ENCODE data around the gene ZRANB1.

Gene ZRANB1

DNA sequence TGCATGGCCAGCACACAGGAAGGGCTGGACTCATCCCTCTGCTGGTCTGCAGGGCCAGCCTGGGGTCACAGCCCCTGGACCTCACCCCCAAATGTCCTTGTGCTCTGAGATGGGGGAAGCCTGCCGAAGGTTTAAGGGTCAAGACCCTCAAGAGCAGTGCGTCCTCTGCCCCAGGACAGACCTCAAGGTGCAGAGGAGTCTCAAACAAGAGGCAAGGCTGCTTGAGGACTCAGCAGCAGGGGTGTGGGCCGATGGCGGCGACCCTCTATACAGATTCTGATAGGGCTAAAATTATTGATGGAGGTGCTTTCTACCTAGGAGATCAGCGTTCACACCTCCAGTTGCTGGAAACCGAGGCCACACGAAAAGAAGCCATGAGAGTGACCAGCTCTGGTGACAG is 80.7 kb downstream of the ZRANB1 start:
- peaks cover 0 to 24% (median 20%) of the 10 kb centered on the region in 5 donors for H3K36me3 ChIP-seq (ENCODE audit: control insufficient read depth in 5 of 5, insufficient read depth in 5 of 5, low read length in 5 of 5)
- no peak overlapping the region for H3K4me3 ChIP-seq (ENCODE audit: low read depth in 1 of 5, low read length in 5 of 5)
- no peaks in the 10 kb centered on the region for H3K27me3 ChIP-seq (ENCODE audit: control insufficient read depth in 5 of 5, insufficient read depth in 4 of 5, low read length in 5 of 5)
- no peak overlapping the region for H3K9ac ChIP-seq (ENCODE audit: low read length in 5 of 5)
- H3K4me1 ChIP-seq (ENCODE audit: control insufficient read depth in 5 of 5, insufficient read depth in 5 of 5, low read length in 5 of 5) = peaks cover 16 to 50% (median 36%) of the 10 kb centered on the region in 5 donors
- H3K9me3 ChIP-seq (ENCODE audit: control insufficient read depth in 5 of 5, low read length in 5 of 5) = no peaks in the 10 kb centered on the region
- no peak overlapping the region for H3K27ac ChIP-seq (ENCODE audit: low read depth, low read length)

DNA sequence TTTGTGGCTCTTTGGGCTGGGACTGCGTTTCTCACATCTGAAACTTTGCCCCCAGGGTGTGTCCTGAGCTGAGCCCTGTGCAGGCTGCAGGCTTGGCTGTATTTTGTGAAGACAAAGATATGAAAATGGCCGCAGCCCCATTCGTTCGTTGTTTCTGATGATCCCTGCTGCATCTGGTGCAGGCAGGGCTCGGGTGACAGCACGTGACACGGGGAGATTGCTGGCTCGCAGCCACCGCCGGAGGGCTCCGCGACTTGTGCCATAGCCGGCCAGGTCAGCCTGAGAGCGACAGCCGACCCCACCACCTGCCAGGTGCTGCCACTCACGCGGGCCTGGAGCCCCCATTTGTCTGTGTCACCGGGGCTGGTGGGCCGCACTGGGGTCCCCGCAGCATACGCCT is 81.3 kb downstream of the ZRANB1 start:
- peaks cover 13 to 45% (median 30%) of the 10 kb centered on the region in 5 donors for H3K4me1 ChIP-seq (ENCODE audit: control insufficient read depth in 5 of 5, insufficient read depth in 5 of 5, low read length in 5 of 5)
- H3K27me3 ChIP-seq (ENCODE audit: control insufficient read depth in 5 of 5, insufficient read depth in 4 of 5, low read length in 5 of 5) = no peaks in the 10 kb centered on the region
- no peak overlapping the region for H3K4me3 ChIP-seq (ENCODE audit: low read depth in 1 of 5, low read length in 5 of 5)
- H3K27ac ChIP-seq (ENCODE audit: low read depth, low read length) = no peak overlapping the region
- H3K9me3 ChIP-seq (ENCODE audit: control insufficient read depth in 5 of 5, low read length in 5 of 5) = no peaks in the 10 kb centered on the region
- H3K9ac ChIP-seq (ENCODE audit: low read length in 5 of 5) = no peak overlapping the region
- H3K36me3 ChIP-seq (ENCODE audit: control insufficient read depth in 5 of 5, insufficient read depth in 5 of 5, low read length in 5 of 5) = peaks cover 0 to 24% (median 20%) of the 10 kb centered on the region in 5 donors

DNA sequence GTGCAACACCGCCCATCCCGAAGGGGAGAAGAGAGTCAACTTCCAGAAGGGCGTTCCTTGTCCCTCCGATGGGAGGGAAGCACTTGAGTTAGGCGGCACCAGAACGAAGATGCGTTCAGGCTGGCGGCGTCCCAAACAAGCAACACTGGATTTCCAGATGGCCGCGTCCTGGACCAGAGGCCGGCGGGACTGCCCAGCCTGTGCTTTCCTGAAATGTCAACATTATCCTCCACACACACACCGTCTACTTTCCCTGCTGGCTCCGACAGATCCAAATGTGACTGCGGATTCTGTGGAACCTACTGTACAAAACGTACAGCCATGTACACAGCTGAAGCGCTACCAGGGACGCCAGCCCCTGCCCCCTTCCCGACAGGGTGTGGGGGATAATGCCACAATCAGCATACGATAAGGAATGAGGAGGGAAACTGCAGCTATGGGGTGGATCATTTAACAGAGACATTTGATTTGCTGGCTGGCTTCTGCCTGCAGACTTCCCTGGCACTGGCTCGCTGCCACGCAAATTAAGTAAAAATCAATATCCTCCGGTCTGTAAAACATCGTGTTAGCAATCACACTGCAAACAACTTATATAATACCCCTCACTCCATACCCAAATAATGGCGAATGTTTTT is 82.1 kb downstream of the ZRANB1 start:
- H3K4me1 ChIP-seq (ENCODE audit: control insufficient read depth in 5 of 5, insufficient read depth in 5 of 5, low read length in 5 of 5) = peaks cover 8 to 39% (median 23%) of the 10 kb centered on the region in 5 donors
- H3K4me3 ChIP-seq (ENCODE audit: low read depth in 1 of 5, low read length in 5 of 5) = peak overlapping the region in 3 of 5 donors; percentile 14 to 40 (median 17)
- peaks cover 0 to 24% (median 20%) of the 10 kb centered on the region in 5 donors for H3K36me3 ChIP-seq (ENCODE audit: control insufficient read depth in 5 of 5, insufficient read depth in 5 of 5, low read length in 5 of 5)
- no peak overlapping the region for H3K27ac ChIP-seq (ENCODE audit: low read depth, low read length)
- H3K9ac ChIP-seq (ENCODE audit: low read length in 5 of 5) = peak overlapping the region in 1 of 5 donors; percentile 35
- H3K27me3 ChIP-seq (ENCODE audit: control insufficient read depth in 5 of 5, insufficient read depth in 4 of 5, low read length in 5 of 5) = no peaks in the 10 kb centered on the region
- no peaks in the 10 kb centered on the region for H3K9me3 ChIP-seq (ENCODE audit: control insufficient read depth in 5 of 5, low read length in 5 of 5)

DNA sequence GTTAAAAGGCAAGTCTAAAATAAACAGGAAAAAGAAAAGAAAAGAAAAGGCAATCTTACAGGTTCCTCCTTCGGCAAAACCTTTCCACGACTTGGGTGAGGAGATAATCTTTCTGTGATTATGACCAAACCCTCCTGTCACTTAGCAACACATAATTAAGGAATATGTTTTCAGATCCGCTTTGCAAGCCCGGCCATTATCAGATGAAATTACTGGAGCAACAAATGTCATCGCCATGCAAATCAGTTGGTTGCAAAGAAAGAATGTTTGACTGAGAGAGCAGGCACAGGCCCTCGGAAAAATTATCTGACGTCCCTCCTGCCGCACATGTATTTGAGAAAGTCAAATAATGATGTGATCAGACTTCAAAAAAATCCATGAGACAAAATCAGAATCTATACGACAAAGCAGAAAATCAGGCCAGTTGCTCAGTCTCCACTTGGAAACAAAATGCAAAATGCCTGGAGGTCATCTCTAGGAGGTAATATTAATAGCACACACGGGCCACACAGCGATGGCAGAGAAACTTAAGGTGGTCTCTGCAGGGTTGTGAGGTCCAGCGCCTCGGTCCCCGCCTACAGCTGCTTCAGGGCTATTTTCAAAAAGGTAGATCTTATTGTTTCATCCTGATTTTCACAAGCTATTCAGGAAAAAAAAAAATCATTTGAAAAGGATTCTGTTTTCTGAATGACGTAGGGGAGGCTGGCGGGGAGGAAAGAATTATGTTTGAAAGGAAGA is 82.7 kb downstream of the ZRANB1 start:
- Histone ChIP-seq H3K9ac (ENCODE audit: low read length in 5 of 5) (peak overlapping the region in 1 of 5 donors; percentile 35), H3K27me3 (ENCODE audit: control insufficient read depth in 5 of 5, insufficient read depth in 4 of 5, low read length in 5 of 5) (no peaks in the 10 kb centered on the region), H3K4me3 (ENCODE audit: low read depth in 1 of 5, low read length in 5 of 5) (peak overlapping the region in 2 of 5 donors; percentile 14 to 40), H3K36me3 (ENCODE audit: control insufficient read depth in 5 of 5, insufficient read depth in 5 of 5, low read length in 5 of 5) (peaks cover 0 to 24% (median 20%) of the 10 kb centered on the region in 5 donors), H3K4me1 (ENCODE audit: control insufficient read depth in 5 of 5, insufficient read depth in 5 of 5, low read length in 5 of 5) (peaks cover 7 to 32% (median 17%) of the 10 kb centered on the region in 5 donors), H3K27ac (ENCODE audit: low read depth, low read length) (no peak overlapping the region), H3K9me3 (ENCODE audit: control insufficient read depth in 5 of 5, low read length in 5 of 5) (no peaks in the 10 kb centered on the region)

DNA sequence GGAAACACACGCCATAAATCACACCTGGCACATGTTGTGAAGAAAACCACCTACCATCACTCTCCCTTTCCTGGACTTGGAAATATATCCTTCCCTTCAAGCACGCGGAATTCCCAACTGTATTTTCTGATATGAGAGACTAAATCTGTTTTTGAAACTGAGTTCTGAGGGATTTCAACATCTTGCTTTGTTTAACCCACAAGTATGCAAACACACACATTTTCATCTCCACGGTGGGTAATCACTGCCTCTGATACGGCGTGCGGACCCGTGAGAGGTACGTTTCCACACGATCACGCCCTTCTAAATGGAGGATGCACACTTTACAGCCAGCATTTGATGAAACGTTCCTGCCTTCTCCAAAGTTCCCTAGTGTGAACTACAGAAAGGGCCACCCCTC is 83.4 kb downstream of the ZRANB1 start:
- peaks cover 7 to 29% (median 19%) of the 10 kb centered on the region in 5 donors for H3K4me1 ChIP-seq (ENCODE audit: control insufficient read depth in 5 of 5, insufficient read depth in 5 of 5, low read length in 5 of 5)
- peaks cover 0 to 24% (median 20%) of the 10 kb centered on the region in 5 donors for H3K36me3 ChIP-seq (ENCODE audit: control insufficient read depth in 5 of 5, insufficient read depth in 5 of 5, low read length in 5 of 5)
- no peaks in the 10 kb centered on the region for H3K27me3 ChIP-seq (ENCODE audit: control insufficient read depth in 5 of 5, insufficient read depth in 4 of 5, low read length in 5 of 5)
- H3K9ac ChIP-seq (ENCODE audit: low read length in 5 of 5) = no peak overlapping the region
- H3K27ac ChIP-seq (ENCODE audit: low read depth, low read length) = no peak overlapping the region
- H3K4me3 ChIP-seq (ENCODE audit: low read depth in 1 of 5, low read length in 5 of 5) = no peak overlapping the region
- H3K9me3 ChIP-seq (ENCODE audit: control insufficient read depth in 5 of 5, low read length in 5 of 5) = no peaks in the 10 kb centered on the region

DNA sequence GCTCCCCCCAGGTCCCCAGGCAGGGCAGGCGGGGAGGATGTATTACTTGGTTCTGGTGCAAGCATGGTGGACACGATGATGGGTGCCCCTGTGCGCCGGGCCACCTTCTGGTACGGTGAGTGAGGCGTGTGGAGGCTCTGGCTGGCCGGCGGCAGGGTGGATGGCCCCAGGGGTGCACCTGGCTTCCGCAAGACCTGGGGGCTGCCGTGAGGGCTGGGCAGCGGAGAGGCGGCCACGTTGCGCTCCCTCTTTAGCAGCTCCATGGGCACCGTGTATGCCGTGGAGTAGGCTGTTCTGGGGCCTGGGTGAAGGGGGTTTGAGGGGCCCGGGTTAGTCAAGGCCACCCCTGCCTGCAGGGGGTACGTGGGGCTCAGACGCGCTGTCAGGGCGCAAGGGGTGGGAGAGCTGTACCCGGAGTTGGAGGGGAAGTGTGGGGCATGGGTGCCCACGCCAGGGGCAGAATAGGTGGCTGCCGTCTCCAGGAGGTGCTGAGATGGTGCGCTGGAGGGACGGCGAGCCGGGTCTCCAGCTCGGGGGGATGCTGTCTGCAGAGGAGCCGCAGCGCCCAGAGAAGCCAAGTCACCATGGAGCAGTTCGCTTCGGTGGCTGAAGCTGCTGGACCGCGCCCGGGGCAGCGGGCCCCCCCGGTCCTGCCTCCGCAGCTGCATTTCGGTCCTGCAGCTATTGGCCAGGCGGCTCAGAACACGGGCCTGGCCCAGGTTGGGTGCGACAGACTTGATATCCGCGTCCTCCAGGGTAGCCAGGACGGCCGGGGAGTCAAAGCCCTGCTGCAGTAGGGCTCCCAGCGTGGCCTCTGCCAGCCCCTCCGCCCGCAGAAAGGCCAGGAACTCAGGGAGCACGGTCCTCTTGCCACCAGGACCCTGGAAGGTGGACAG is 84.4 kb downstream of the ZRANB1 start:
- H3K4me3 ChIP-seq (ENCODE audit: low read depth in 1 of 5, low read length in 5 of 5) = no peak overlapping the region
- H3K9ac ChIP-seq (ENCODE audit: low read length in 5 of 5) = no peak overlapping the region
- no peaks in the 10 kb centered on the region for H3K27me3 ChIP-seq (ENCODE audit: control insufficient read depth in 5 of 5, insufficient read depth in 4 of 5, low read length in 5 of 5)
- H3K27ac ChIP-seq (ENCODE audit: low read depth, low read length) = no peak overlapping the region
- H3K9me3 ChIP-seq (ENCODE audit: control insufficient read depth in 5 of 5, low read length in 5 of 5) = no peaks in the 10 kb centered on the region
- peaks cover 0 to 24% (median 20%) of the 10 kb centered on the region in 5 donors for H3K36me3 ChIP-seq (ENCODE audit: control insufficient read depth in 5 of 5, insufficient read depth in 5 of 5, low read length in 5 of 5)
- H3K4me1 ChIP-seq (ENCODE audit: control insufficient read depth in 5 of 5, insufficient read depth in 5 of 5, low read length in 5 of 5) = peaks cover 8 to 34% (median 24%) of the 10 kb centered on the region in 5 donors

DNA sequence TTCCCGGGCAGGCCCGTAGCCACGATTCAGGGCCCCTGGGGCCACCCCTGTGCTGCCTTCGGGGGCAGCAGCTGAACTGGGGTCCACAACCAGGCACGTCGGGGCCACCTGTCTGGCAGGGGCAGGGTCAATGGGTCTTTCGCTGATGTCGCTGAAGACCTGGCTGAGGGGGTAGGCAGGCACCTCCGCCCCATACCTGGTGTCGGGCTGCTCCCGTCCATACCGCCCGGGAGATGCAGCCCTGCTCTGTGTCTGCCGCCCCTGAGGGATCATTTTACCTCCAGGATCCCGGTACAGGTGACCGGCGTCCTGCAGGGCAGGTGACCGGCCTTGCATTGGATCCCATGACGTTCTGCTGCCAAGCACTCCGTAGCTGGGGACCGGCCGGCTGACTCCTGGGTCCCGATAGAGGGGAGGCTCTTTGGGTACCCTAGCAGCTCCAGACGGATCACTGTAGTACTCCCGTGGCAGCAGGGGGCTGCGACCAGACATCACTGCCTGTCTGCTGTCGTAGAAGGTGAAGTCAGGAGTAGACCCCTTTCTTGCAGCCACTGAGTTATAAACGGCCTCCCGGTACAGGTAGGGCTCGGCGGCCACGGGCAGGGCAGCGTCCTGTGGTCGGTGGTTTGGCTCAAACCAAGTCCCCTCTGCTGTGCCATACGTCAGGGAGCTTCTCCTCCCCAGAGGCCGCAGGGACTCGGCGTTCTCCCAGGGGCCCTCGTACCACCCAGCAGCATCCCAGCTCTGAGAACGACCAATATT is 85.2 kb downstream of the ZRANB1 start:
- Histone ChIP-seq H3K9ac (ENCODE audit: low read length in 5 of 5) (no peak overlapping the region), H3K4me1 (ENCODE audit: control insufficient read depth in 5 of 5, insufficient read depth in 5 of 5, low read length in 5 of 5) (peaks cover 8 to 34% (median 24%) of the 10 kb centered on the region in 5 donors), H3K9me3 (ENCODE audit: control insufficient read depth in 5 of 5, low read length in 5 of 5) (no peaks in the 10 kb centered on the region), H3K27ac (ENCODE audit: low read depth, low read length) (no peak overlapping the region), H3K4me3 (ENCODE audit: low read depth in 1 of 5, low read length in 5 of 5) (no peak overlapping the region), H3K27me3 (ENCODE audit: control insufficient read depth in 5 of 5, insufficient read depth in 4 of 5, low read length in 5 of 5) (no peaks in the 10 kb centered on the region), H3K36me3 (ENCODE audit: control insufficient read depth in 5 of 5, insufficient read depth in 5 of 5, low read length in 5 of 5) (peaks cover 0 to 24% (median 19%) of the 10 kb centered on the region in 5 donors)

DNA sequence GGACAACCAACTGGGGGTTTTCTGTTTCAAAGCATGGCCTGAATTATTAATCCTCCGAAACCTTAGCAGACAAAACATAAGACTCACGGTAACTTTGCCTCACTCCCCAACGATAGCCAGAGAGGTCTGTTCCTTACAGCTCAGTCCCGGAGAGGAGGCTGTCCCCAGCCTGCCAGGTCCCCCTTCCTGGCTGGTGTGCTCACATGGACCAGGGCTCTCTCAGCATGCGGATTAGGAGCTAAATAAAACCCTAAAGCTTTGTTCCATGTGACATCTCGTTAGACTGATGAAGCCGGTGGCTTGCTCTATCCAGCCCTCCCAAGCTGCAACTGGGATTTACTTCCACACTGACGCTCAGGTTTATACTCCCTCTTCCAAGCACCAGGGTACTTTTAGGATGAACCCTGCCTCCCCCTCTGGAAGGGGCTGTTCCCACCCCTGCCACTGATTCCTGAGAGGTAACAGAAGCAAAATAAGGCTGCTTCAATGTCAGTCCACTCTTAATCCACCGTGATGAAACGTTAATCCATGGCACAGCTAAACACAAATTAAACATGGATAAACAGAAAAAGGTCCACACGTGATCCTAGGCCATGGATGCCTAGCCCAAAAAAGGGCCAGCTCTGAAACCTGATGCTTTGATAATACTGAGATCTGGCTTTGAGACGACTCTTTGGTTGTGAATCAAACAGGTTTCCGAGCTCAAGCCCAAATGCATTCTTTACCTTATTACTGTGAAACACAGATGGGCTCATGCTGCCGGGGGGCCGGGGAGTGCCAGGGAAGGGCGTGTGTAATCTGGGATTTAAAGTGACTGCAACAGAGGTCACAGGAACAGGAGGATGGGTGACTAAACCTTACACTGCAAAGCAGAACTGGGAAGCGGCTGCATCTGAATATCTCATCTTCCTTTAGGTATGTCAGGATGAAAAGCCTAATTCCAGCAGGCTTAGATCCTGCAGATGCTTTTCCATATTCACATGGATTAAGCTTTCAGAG is 86.2 kb downstream of the ZRANB1 start:
- H3K4me3 ChIP-seq (ENCODE audit: low read depth in 1 of 5, low read length in 5 of 5) = no peak overlapping the region
- no peaks in the 10 kb centered on the region for H3K9me3 ChIP-seq (ENCODE audit: control insufficient read depth in 5 of 5, low read length in 5 of 5)
- H3K9ac ChIP-seq (ENCODE audit: low read length in 5 of 5) = no peak overlapping the region
- no peaks in the 10 kb centered on the region for H3K27me3 ChIP-seq (ENCODE audit: control insufficient read depth in 5 of 5, insufficient read depth in 4 of 5, low read length in 5 of 5)
- peaks cover 0 to 29% (median 20%) of the 10 kb centered on the region in 5 donors for H3K36me3 ChIP-seq (ENCODE audit: control insufficient read depth in 5 of 5, insufficient read depth in 5 of 5, low read length in 5 of 5)
- peaks cover 8 to 25% (median 18%) of the 10 kb centered on the region in 5 donors for H3K4me1 ChIP-seq (ENCODE audit: control insufficient read depth in 5 of 5, insufficient read depth in 5 of 5, low read length in 5 of 5)
- no peak overlapping the region for H3K27ac ChIP-seq (ENCODE audit: low read depth, low read length)
